ENCODE results near the gene DPYD. TPM values are rescaled to one million over a fixed set of nuclear protein-coding genes. Genes with fewer than 3 reads are reported as not detected.
A peak's percentile ranks its signal among the peaks of the same experiment; 100 is the strongest.

The DPYD gene
- 37.9 and 51.8 TPM in 2 replicates for total RNA-seq (2014; rRNA removed; shearing (Covaris generic))

- peak; percentile 91 for DNase-seq (ENCODE audit: low read depth)
These were observed at the start of gene DPYD for GRCh38 chr1:97920832-97921571. Gene DPYD (minus strand): TSS chr1:97921034. CDS start chr1:97920922, 112 bp downstream.

GRCh38 chr1:97960470-97960869 lies 39.6 kb upstream of the DPYD start:
- DNase-seq (ENCODE audit: low read depth): no peak

- no peak for DNase-seq (ENCODE audit: low read depth)
These were observed 26.9 kb upstream of the DPYD start for GRCh38 chr1:97947695-97948094.

GRCh38 chr1:97943354-97943753 lies 22.5 kb upstream of the DPYD start:
- DNase-seq (ENCODE audit: low read depth): peak; percentile 80

GRCh38 chr1:97942161-97943123 lies 21.6 kb upstream of the DPYD start:
- no peak for DNase-seq (ENCODE audit: low read depth)

- DNase-seq (ENCODE audit: low read depth): no peak
These were observed 17.4 kb upstream of the DPYD start for GRCh38 chr1:97938285-97938642.

GRCh38 chr1:97936976-97937375 lies 16.1 kb upstream of the DPYD start:
- no peak for DNase-seq (ENCODE audit: low read depth)

GRCh38 chr1:97934491-97934890 lies 13.7 kb upstream of the DPYD start:
- DNase-seq (ENCODE audit: low read depth): no peak

GRCh38 chr1:97929874-97930851 lies 9.3 kb upstream of the DPYD start:
- DNase-seq (ENCODE audit: low read depth): no peak

GRCh38 chr1:97926017-97926708 lies 5.3 kb upstream of the DPYD start:
- no peak for DNase-seq (ENCODE audit: low read depth)

- DNase-seq (ENCODE audit: low read depth): peak; percentile 60
These were observed 4.3 kb upstream of the DPYD start for GRCh38 chr1:97925151-97925550.

GRCh38 chr1:97923811-97924210 lies 3.0 kb upstream of the DPYD start:
- DNase-seq (ENCODE audit: low read depth): no peak

GRCh38 chr1:97920276-97920831 lies 480 bp downstream of the DPYD start:
- DNase-seq (ENCODE audit: low read depth): peak; percentile 65

GRCh38 chr1:97919585-97920261 lies 1.1 kb downstream of the DPYD start:
- DNase-seq (ENCODE audit: low read depth): peak; percentile 42

- DNase-seq (ENCODE audit: low read depth): no peak
These were observed 1.9 kb downstream of the DPYD start for GRCh38 chr1:97918961-97919360.

GRCh38 chr1:97913506-97914139 lies 7.2 kb downstream of the DPYD start:
- no peak for DNase-seq (ENCODE audit: low read depth)

GRCh38 chr1:97911266-97912215 lies 9.3 kb downstream of the DPYD start:
- no peak for DNase-seq (ENCODE audit: low read depth)

GRCh38 chr1:97909266-97909665 lies 11.6 kb downstream of the DPYD start:
- no peak for DNase-seq (ENCODE audit: low read depth)
